Measurements from ENCODE around the gene REEP1.
"Not testable (repeated sequence)": the region's sequence is repeated elsewhere in the genome, so short reads cannot be mapped to it uniquely, and the experiment has no call there.

Gene REEP1

GRCh38 chr2:86243950-86244733 lies 93.3 kb downstream of the REEP1 start:
- no peak for DNase-seq (ENCODE audit: low spot score)

GRCh38 chr2:86243272-86243671 lies 94.2 kb downstream of the REEP1 start:
- no peak for DNase-seq (ENCODE audit: low spot score)

DNA sequence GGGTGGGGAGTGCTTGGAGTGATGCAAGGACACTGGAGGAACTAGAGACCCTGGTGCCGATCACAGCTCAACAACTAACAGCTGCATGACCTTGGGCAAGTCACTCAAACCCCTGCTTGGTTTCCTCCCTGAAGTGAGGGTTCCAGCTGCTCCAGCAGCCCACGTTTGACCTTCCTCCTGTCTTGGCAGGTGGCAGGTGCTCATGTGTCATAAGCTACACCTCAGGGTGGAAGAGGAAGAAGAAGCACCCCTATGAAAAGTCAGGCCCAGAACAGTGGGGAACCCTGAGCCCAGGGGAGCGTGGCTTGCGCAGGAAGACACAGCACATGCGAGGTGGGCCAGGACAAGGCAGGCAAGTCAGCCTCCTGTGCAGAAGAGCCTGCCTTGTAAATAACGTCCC lies 95.8 kb downstream of the REEP1 start:
- DNase-seq (ENCODE audit: low spot score): no peak

- no peak for DNase-seq (ENCODE audit: low spot score)
These were observed 97.2 kb downstream of the REEP1 start for GRCh38 chr2:86240251-86240650.

- no peak for DNase-seq (ENCODE audit: low spot score)
These were observed 97.7 kb downstream of the REEP1 start for GRCh38 chr2:86239745-86240144.

GRCh38 chr2:86239326-86239725 lies 98.1 kb downstream of the REEP1 start:
- no peak for DNase-seq (ENCODE audit: low spot score)

GRCh38 chr2:86238354-86238753 lies 99.1 kb downstream of the REEP1 start:
- no peak for DNase-seq (ENCODE audit: low spot score)

GRCh38 chr2:86237172-86237571 lies 100.3 kb downstream of the REEP1 start:
- no peak for DNase-seq (ENCODE audit: low spot score)

- DNase-seq (ENCODE audit: low spot score): no peak
These were observed 102.0 kb downstream of the REEP1 start for GRCh38 chr2:86235196-86235980.

DNA sequence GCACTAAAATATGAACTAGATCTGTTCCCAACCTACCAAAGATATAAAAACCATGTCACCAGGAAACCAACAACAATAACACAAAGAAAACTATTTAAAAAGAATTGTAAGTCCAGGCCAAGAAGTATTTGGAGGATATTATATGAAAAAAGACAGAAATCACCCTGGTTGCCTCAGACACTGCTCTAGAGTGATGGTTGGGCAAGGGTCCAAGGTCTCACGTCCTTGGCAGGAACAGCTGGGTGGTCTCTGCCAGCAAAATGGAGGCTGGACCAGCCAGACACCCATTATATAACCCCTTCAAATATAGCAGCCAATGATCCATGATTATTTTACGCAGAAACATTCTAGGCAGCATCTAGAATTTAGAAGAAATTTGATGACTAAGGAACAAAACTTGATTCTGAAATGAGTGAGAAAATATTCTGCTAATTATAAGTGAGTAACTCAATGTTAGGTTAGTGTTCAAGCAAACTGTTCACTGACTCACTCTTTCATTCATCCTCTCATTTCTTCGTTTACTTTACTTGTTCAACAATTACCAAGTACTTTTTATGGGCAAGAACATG lies 102.8 kb downstream of the REEP1 start:
- DNase-seq (ENCODE audit: low spot score): no peak

GRCh38 chr2:86233436-86233835 lies 104.0 kb downstream of the REEP1 start:
- DNase-seq (ENCODE audit: low spot score): no peak

GRCh38 chr2:86232910-86233309 lies 104.5 kb downstream of the REEP1 start:
- DNase-seq (ENCODE audit: low spot score): no peak

DNA sequence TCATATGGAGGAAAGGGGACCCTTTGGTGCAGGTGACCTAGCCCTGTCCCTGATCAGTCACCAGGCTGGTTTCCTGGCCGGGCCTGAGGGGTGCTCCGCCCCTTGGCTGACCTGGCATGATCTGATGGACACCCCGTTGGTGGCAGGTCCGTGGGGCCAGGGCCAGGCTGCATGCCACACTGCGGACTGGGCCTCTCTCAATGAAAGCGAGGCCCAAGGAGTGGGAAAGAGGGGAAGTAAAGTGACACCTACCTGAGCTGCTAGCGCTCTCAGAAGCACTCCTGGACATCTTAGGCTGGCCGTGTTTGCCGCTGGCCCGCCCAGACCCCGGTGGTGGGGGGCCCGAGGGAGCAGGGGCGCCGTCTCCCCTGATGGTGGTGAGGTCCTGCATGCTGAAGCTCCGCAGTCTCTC lies 105.0 kb downstream of the REEP1 start:
- no peak for DNase-seq (ENCODE audit: low spot score)

DNA sequence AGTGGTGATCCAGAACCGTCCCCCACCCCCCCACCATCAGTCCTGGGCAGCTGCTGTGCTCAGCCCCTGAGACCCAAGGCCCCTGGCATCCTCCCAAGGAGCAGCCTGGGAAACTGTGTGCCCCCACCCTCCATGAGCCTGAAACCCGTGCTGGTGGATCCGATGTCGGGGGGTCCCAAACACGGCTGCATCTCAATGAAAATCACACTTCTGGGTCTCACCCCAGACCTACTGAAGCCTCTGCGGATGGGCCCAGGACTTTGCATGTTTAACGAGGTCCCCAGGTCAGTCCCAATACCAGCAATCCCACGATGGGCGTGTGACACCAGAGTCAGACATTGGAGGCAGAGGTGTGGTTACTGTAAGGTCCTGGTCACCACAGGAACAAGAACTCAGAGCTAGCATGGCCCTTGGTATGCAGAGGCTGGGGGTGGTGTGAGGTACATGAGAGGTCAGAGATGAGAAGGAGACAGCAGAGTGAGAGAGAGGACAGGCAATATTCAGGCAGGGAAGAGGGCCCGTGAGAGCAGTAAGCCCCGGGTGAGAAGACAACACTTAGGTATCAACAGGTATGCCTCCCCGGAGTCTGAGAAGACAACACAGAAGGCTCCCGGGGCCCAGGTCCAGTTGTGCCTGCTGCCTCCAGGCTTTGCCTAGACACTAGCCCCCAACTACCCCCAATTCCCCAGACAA lies 105.6 kb downstream of the REEP1 start:
- no peak for DNase-seq (ENCODE audit: low spot score)

DNA sequence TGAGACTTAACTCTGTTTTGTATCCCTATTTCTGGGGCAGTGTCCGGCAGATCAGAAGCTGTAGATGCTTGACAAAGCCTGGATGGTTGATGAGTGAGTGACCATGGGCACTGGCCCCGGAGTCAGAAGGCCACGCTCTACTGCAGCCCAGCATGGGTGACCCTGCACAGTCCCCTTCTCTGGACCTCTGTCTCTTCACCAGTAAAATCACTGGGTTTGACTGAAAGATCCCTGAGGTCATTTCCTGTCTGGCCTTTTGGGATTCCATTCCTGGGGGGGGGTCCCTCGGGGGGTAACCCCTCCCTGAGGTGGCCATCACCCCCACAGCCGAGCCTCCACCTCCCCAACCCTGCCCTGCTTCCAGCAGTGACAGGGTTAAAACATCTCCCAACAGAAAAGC lies 106.5 kb downstream of the REEP1 start:
- no peak for DNase-seq (ENCODE audit: low spot score)

GRCh38 chr2:86229221-86229620 lies 108.2 kb downstream of the REEP1 start:
- DNase-seq (ENCODE audit: low spot score): no peak

GRCh38 chr2:86228574-86228973 lies 108.9 kb downstream of the REEP1 start:
- not testable (repeated sequence) for DNase-seq (ENCODE audit: low spot score)

- DNase-seq (ENCODE audit: low spot score): no peak
These were observed 109.7 kb downstream of the REEP1 start for GRCh38 chr2:86227685-86228084.

- no peak for DNase-seq (ENCODE audit: low spot score)
These were observed 110.5 kb downstream of the REEP1 start for GRCh38 chr2:86226636-86227520.

DNA sequence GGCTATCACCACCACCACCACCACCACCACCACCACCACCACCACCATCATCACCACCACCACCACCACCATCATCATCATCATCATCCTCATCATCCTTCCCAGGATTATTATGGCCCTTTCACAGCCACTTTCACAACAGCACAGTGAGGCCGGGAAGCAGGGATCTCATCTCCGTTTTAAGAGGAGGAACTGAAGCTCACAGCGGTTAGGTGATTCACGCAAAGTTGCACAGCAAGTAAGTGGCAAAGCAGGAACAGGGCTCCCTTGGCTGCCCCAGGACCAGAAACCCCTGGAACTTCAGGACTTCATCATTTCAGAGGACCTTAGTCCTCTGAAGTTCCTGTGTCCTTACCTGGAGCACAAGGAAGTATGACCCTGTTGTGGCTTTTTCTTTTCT lies 111.4 kb downstream of the REEP1 start:
- DNase-seq (ENCODE audit: low spot score): no peak

DNA sequence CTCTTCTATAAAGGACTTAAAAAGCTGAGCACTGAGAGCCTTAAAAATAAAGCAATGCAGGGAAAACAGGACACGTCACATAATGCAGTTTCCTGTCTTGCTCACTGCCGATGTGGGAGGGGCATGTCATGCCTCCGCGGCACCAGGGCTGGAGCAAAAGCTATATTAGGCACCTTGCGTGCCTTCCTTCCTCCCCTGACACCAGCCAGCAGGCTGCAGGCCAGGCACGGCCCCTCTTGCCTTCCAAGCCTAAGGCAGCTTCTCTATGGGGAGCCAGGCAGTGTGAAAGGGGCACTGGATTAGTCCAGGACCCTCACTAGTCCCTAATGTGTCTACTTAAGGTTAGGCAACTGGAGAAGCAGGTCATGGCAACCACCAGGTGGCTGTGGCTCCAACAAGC lies 111.8 kb downstream of the REEP1 start:
- no peak for DNase-seq (ENCODE audit: low spot score)

Measured in left forelimb (tissue), 1 donor.